ENCODE results near the gene INPP5D.

The INPP5D gene

DNA sequence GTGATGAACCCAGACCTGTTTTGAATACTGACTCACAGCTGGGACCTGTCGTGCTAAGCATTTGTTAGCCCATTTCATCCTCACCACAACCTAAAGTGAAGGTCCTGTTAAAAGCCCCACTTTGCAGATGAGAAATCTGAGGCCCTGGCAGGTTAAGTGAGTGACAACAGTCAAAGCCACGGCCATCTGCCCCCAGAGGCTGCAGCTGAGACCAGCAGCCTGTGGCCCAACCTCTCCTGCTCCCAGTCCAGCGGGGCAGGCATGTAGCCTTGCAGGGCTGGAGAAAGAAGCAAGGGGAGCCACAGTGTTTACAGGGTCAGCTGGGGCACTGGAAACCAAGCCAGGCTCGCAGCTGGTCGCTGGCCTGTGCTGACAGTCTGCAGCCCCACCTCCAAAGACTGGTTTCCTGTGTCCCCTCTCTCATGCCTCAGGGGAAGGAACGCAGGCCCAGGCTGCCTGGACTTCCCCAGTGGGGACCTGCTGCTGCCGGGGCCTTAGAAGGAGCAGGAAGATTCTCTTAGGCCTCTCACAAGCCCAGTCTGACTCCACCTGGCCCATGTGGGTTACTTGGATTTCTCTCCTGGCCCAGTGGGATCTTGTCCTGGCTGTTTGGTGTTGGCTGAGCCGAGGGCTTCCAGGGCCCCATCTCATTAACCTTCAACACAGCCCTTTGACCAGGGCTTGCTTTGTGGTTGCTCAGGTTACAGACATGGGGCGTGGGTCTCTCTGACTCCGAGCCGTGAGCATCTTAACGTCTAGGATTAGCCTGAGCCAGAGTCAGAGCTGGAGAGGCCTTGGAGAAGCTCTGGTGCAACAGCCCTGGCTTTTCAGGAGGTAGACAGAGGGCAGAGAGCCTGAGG, 1.7 kb downstream of the INPP5D start:
- peak; percentile 37; the same call in 1 of the 3 replicates for ATAC-seq
- no peak for TF ChIP-seq ZFP3 (CRISPR knock-in tag; IDR thresholded peaks at IDR 0.05)
- no peak for TF ChIP-seq OSR1 (CRISPR knock-in tag; IDR thresholded peaks at IDR 0.05)
- TF ChIP-seq, protein P1, sequence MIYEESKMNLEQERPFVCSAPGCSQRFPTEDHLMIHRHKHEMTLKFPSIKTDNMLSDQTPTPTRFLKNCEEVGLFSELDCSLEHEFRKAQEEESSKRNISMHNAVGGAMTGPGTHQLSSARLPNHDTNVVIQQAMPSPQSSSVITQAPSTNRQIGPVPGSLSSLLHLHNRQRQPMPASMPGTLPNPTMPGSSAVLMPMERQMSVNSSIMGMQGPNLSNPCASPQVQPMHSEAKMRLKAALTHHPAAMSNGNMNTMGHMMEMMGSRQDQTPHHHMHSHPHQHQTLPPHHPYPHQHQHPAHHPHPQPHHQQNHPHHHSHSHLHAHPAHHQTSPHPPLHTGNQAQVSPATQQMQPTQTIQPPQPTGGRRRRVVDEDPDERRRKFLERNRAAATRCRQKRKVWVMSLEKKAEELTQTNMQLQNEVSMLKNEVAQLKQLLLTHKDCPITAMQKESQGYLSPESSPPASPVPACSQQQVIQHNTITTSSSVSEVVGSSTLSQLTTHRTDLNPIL (CRISPR knock-in tag; IDR thresholded peaks at IDR 0.05; ENCODE audit: low read depth): no peak
- no peak for TF ChIP-seq GLIS3 (CRISPR knock-in tag; IDR thresholded peaks at IDR 0.05)
- TF ChIP-seq ARNTL (CRISPR knock-in tag; IDR thresholded peaks at IDR 0.05; ENCODE audit: borderline replicate concordance, low read depth): no peak

DNA sequence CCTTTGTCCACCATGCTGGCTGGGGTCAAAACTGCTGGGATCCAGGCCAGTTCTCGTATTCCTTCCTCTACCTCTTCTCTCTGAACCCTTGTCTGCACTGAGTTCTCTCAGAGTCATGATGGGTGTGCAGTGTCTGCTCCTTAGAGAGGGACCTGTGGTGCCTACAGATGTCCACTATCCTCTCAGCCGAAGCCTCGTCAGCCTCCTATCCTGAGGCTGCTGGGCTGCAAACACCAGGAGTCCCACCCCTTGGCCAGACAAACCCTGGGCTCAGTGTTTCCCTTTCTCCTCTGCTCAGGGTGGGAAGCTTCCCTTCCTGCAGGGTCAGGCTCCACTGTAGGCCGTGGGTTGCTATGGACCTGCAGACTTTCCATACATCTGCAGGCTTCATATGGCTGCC, 2.3 kb downstream of the INPP5D start:
- TF ChIP-seq, protein P1 (CRISPR knock-in tag; IDR thresholded peaks at IDR 0.05; ENCODE audit: low read depth): no peak
- no peak for TF ChIP-seq SNAI2 (CRISPR knock-in tag; IDR thresholded peaks at IDR 0.05)
- TF ChIP-seq ZFP3 (CRISPR knock-in tag; IDR thresholded peaks at IDR 0.05): no peak
- no peak for TF ChIP-seq GLIS3 (CRISPR knock-in tag; IDR thresholded peaks at IDR 0.05)
- no peak for TF ChIP-seq ZNF70 (CRISPR knock-in tag; IDR thresholded peaks at IDR 0.05)
- no peak for TF ChIP-seq TCF4 (CRISPR knock-in tag; IDR thresholded peaks at IDR 0.05; ENCODE audit: borderline replicate concordance)
- no peak for TF ChIP-seq BACH2 (CRISPR knock-in tag; IDR thresholded peaks at IDR 0.05; ENCODE audit: borderline replicate concordance)
- TF ChIP-seq ZC3H10 (CRISPR knock-in tag; IDR thresholded peaks at IDR 0.05): no peak
- TF ChIP-seq ARNTL (CRISPR knock-in tag; IDR thresholded peaks at IDR 0.05; ENCODE audit: borderline replicate concordance, low read depth): no peak
- no peak for ATAC-seq

DNA sequence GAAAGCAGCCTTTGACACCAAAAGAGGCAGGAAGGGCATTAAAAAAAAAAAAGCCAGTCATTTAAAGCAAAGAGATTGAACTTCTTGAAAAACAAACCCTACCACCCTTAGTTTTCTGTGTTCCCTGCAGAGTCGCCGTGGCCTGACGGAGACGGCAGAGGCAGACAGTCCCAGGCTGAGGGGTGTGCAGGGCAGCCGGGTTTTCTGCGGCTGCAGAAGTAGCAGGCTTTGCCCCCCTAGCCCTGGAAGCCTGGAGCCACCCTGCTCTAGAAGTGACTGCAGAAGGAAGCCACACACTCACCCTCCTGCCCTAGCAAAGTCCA, 2.8 kb downstream of the INPP5D start:
- TF ChIP-seq ZNF565 (CRISPR knock-in tag; conservative IDR thresholded peaks at IDR 0.05; ENCODE audit: low read depth): no peak
- TF ChIP-seq PPARA (CRISPR knock-in tag; IDR thresholded peaks at IDR 0.05; ENCODE audit: borderline replicate concordance): no peak
- TF ChIP-seq GLIS3 (CRISPR knock-in tag; IDR thresholded peaks at IDR 0.05): no peak
- TF ChIP-seq, protein P2, sequence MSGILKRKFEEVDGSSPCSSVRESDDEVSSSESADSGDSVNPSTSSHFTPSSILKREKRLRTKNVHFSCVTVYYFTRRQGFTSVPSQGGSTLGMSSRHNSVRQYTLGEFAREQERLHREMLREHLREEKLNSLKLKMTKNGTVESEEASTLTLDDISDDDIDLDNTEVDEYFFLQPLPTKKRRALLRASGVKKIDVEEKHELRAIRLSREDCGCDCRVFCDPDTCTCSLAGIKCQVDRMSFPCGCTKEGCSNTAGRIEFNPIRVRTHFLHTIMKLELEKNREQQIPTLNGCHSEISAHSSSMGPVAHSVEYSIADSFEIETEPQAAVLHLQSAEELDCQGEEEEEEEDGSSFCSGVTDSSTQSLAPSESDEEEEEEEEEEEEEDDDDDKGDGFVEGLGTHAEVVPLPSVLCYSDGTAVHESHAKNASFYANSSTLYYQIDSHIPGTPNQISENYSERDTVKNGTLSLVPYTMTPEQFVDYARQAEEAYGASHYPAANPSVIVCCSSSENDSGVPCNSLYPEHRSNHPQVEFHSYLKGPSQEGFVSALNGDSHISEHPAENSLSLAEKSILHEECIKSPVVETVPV (CRISPR knock-in tag; IDR thresholded peaks at IDR 0.05): no peak
- no peak for TF ChIP-seq OSR1 (CRISPR knock-in tag; IDR thresholded peaks at IDR 0.05)
- TF ChIP-seq ZNF70 (CRISPR knock-in tag; IDR thresholded peaks at IDR 0.05): no peak
- no peak for TF ChIP-seq ARNTL (CRISPR knock-in tag; IDR thresholded peaks at IDR 0.05; ENCODE audit: borderline replicate concordance, low read depth)
- TF ChIP-seq, protein P1 (CRISPR knock-in tag; IDR thresholded peaks at IDR 0.05; ENCODE audit: low read depth): no peak
- no peak for ATAC-seq

DNA sequence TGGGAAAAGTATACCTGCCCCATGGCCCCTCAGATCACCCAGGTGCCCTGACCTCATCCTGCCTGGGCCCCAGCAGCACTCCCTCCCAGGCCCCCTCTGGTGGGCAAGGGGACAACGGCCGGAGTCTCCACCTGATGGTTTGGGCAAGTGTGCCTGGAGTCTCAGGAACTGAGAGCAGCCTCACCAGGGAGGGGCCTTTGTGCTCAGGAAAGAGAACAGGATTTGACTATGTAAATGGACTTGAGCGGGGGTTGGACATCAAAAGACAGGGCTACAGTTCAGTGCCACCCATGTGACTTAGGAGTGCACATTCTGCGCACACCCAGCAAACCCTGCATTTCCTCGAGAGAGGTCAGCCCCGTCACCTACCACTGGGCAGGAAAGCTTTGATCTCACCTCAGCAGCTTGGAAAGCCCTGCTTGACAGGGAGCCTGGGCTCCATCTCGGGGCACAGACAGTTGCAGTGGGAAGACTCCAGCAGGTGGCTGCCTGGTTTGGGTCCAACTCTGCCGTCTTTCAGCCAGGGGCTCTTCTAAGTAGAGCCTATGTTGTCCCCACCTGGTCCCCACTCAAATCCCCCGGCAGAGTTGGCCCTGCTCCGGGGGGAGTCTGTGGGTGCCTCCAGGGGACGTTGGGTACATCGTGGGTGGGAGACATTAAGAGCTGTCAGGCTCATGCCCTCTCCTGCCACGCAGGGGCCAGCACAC, 3.3 kb downstream of the INPP5D start:
- TF ChIP-seq ISL1 (CRISPR knock-in tag; IDR thresholded peaks at IDR 0.05) (no peak), SNAI2 (CRISPR knock-in tag; IDR thresholded peaks at IDR 0.05) (no peak), OSR1 (CRISPR knock-in tag; IDR thresholded peaks at IDR 0.05) (no peak), ZFP30 (CRISPR knock-in tag; IDR thresholded peaks at IDR 0.05) (no peak), TOX (CRISPR knock-in tag; IDR thresholded peaks at IDR 0.05; ENCODE audit: borderline replicate concordance) (no peak)
- ATAC-seq: no peak; the same call in 2 of the 3 replicates

DNA sequence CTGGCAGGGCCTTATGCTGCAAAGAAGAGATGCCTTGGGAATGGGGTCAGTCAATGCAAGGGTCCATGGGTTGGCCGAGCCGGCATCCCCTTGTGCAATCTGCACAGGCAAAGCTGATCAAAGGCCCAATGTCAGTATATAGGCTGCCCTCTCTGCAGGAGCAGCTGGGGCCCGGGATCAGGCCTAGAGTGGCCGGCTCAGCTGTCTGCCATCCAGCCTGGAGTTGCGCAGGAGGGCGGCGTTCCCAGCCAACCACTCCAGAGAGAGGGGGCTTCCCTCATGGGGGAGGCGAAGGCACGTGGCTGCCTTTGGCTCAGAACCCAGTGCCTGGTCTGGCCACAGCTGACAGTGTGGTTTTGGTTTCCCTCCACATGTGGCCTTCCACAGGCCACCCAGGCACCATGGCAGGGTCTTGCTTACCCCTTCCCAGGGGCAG, 3.9 kb downstream of the INPP5D start:
- TF ChIP-seq ZC3H10 (CRISPR knock-in tag; IDR thresholded peaks at IDR 0.05) (no peak), ZNF8 (CRISPR knock-in tag; IDR thresholded peaks at IDR 0.05) (no peak), TCF4 (CRISPR knock-in tag; IDR thresholded peaks at IDR 0.05; ENCODE audit: borderline replicate concordance) (no peak), ZFP30 (CRISPR knock-in tag; IDR thresholded peaks at IDR 0.05) (no peak), TOX (CRISPR knock-in tag; IDR thresholded peaks at IDR 0.05; ENCODE audit: borderline replicate concordance) (no peak), CSDC2 (CRISPR knock-in tag; IDR thresholded peaks at IDR 0.05) (no peak), ESRRG (CRISPR knock-in tag; IDR thresholded peaks at IDR 0.05) (no peak), ARNTL (CRISPR knock-in tag; IDR thresholded peaks at IDR 0.05; ENCODE audit: borderline replicate concordance, low read depth) (no peak), PPARA (CRISPR knock-in tag; IDR thresholded peaks at IDR 0.05; ENCODE audit: borderline replicate concordance) (no peak), ZNF565 (CRISPR knock-in tag; conservative IDR thresholded peaks at IDR 0.05; ENCODE audit: low read depth) (no peak), ZFP3 (CRISPR knock-in tag; IDR thresholded peaks at IDR 0.05) (no peak), GLIS3 (CRISPR knock-in tag; IDR thresholded peaks at IDR 0.05) (no peak)
- TF ChIP-seq, protein P3, sequence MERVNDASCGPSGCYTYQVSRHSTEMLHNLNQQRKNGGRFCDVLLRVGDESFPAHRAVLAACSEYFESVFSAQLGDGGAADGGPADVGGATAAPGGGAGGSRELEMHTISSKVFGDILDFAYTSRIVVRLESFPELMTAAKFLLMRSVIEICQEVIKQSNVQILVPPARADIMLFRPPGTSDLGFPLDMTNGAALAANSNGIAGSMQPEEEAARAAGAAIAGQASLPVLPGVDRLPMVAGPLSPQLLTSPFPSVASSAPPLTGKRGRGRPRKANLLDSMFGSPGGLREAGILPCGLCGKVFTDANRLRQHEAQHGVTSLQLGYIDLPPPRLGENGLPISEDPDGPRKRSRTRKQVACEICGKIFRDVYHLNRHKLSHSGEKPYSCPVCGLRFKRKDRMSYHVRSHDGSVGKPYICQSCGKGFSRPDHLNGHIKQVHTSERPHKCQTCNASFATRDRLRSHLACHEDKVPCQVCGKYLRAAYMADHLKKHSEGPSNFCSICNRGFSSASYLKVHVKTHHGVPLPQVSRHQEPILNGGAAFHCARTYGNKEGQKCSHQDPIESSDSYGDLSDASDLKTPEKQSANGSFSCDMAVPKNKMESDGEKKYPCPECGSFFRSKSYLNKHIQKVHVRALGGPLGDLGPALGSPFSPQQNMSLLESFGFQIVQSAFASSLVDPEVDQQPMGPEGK (CRISPR knock-in tag; IDR thresholded peaks at IDR 0.05; ENCODE audit: borderline replicate concordance): no peak
- TF ChIP-seq, protein P2 (CRISPR knock-in tag; IDR thresholded peaks at IDR 0.05): no peak
- ATAC-seq: no peak

All from SK-N-SH treated with all-trans-retinoic acid at 6 μM for 48 hours (cell line).